ENCODE measurements around the gene RENBP.

GRCh38 chrX:153917869-153918268 lies 26.6 kb downstream of the RENBP start:
- no peak for TF ChIP-seq POLR2A (IDR thresholded peaks at IDR 0.05; ENCODE audit: extremely low read depth, insufficient read length)
- no peak for TF ChIP-seq MYC (IDR thresholded peaks at IDR 0.05; ENCODE audit: low read depth, low read length)
- no peak for TF ChIP-seq CTCF (IDR thresholded peaks at IDR 0.05; ENCODE audit: low read depth, low read length)
- TF ChIP-seq MAX (IDR thresholded peaks at IDR 0.05; ENCODE audit: low read depth, low read length) = no peak

Data from NB4 (cell line).